Measurements from ENCODE around the gene HBD.
"Not testable (repeated sequence)": the region's sequence is repeated elsewhere in the genome, so short reads cannot be mapped to it uniquely, and the experiment has no call there.

The HBD gene

DNA sequence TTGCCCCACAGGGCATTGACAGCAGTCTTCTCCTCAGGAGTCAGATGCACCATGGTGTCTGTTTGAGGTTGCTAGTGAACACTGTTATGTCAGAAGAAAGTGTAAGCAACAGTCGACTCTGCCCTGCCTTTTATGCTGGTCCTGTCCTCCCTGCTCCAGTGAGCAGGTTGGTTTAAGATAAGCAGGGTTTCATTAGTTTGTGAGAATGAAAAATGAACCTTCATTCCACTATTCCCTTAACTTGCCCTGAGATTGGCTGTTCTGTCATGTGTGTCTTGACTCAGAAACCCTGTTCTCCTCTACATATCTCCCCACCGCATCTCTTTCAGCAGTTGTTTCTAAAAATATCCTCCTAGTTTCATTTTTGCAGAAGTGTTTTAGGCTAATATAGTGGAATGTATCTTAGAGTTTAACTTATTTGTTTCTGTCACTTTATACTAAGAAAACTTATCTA lies at the start of gene HBD:
HBD (minus strand) TSS at position 103 of the 454 bp plus-strand sequence; CDS start at position 53, 50 bp downstream.
- no peak for DNase-seq (ENCODE audit: low read depth)

DNA sequence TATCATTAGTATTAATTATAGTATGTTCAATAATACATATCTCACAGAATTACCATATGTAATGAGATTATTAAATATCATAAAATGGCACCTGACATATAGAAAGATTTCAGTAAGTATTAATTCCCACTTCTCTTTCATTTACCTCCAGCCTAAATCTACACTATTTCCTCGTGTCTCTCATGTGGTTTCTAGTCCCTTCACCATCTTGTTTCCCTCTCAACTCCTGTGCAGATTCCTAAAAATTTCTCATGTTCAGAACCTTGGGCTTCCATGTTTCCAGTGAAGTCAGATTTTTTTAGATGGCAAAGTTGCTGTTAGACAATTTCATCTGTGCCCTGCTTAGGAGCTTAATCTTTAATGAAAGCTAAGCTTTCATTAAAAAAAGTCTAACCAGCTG lies 49.6 kb upstream of the HBD start:
- no peak for DNase-seq (ENCODE audit: low read depth)

DNA sequence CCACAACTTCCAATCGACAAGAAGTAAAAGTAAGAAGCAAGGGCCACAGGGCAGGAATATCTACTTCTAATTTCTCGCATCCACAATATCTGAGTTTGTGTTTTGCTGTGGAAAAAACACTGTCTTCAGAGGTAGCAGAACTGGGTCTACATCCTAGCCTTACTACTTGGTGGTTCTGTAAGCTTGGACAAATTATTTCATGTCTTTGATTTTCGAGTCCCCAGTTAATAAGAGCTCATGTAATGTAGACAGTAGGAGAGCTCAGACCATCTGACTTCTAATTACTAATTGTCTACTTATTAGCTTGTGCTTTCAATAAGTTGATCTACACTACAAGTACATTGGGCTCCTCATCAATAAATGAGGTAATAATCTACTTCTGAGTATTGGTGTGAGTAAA lies 48.8 kb upstream of the HBD start:
- no peak for DNase-seq (ENCODE audit: low read depth)

DNA sequence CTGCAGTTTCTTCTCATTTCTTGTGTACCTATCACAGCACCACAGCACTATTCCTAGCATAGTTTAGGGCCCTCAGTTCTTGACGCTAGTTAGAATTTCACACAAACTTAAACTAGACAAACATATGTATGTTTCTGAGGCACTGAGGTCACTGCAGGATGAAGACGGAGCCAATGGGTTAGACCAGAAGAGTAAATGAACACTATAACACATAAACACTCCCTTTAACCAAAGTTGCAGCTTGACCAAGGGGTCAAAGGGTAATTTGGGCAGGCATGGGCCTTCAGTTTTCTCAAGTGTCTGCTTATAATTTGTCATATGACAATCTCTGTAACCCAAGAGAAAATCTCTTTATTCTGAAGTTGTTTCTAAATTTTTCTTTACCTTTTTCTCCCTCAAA lies 48.3 kb upstream of the HBD start:
- no peak for DNase-seq (ENCODE audit: low read depth)

DNA sequence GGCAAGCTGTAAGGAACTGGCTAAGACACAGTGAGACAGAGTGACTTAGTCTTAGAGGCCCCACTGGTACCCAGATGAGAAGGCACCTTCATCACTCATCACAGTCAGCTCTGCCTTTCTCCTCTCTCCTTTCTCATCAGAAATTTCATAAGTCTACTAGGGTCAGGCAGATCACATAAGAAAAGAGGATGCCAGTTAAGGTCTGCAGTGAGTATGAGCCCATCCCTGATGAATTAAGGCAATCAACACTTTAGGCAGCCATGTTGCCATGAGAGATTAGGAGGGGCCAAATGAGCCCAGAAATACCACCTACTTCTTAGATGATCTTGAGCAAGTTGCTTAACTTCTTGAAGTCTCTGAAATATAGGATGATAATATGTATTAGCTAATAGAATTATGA lies 47.3 kb upstream of the HBD start:
- no peak for DNase-seq (ENCODE audit: low read depth)

DNA sequence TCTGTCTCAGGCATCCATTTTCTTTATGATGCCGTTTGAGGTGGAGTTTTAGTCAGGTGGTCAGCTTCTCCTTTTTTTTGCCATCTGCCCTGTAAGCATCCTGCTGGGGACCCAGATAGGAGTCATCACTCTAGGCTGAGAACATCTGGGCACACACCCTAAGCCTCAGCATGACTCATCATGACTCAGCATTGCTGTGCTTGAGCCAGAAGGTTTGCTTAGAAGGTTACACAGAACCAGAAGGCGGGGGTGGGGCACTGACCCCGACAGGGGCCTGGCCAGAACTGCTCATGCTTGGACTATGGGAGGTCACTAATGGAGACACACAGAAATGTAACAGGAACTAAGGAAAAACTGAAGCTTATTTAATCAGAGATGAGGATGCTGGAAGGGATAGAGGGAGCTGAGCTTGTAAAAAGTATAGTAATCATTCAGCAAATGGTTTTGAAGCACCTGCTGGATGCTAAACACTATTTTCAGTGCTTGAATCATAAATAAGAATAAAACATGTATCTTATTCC lies 46.4 kb upstream of the HBD start:
- no peak for DNase-seq (ENCODE audit: low read depth)

DNA sequence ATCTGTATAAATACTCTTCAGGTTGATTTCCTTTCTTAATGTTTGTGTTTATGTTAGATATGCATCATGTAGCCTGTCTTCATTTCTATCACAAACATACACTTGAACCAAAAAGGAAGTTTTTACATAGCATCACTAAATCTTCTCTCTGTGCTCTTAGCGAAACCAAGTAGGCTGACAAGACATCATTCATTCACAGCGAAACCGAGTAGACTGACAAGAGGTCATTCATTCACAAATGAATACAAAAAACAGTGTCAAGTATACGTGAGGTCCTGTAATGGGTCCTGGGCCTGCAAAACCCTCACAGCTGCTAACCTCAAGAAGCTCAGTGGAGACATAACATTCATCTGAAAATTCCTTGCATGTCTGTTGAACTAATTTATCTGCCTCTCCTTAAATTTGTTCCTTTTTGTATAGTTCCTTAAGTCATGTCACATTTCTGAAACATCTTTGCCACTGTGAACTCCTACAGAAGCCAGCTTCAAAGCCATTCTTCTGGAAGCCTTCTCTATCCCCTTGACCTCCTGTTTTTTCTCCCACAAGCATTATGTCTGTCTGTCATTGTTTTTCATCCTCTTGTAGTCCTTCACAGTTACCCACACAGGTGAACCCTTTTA lies 45.3 kb upstream of the HBD start:
- DNase-seq (ENCODE audit: low read depth): no peak

DNA sequence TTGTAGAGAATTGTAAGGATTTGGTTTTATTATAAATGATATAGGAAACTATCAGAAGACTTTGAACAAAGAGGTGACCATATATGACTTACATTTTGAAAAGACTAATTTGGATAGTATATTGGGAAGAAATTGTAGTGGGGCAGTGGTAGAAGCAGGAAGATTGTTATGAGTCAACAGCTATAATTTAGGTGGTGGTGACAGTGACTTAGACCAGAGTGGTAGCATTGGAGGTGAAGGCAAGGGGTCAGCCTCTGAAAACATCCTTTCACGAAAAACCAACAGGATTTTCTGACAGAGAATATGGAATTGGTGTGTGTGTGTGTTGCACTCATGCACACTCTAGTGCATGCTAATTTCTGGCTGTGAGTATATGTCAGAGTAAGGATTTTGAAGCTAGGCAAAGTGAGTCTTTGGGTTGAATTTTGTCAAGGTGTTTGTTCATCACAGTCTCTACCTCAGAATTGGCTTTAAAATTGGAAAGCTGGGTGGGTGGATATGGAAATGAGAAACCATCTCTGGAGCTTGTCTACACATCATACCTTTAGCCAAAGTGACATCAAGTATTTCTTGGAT lies 43.6 kb upstream of the HBD start:
- no peak for DNase-seq (ENCODE audit: low read depth)

DNA sequence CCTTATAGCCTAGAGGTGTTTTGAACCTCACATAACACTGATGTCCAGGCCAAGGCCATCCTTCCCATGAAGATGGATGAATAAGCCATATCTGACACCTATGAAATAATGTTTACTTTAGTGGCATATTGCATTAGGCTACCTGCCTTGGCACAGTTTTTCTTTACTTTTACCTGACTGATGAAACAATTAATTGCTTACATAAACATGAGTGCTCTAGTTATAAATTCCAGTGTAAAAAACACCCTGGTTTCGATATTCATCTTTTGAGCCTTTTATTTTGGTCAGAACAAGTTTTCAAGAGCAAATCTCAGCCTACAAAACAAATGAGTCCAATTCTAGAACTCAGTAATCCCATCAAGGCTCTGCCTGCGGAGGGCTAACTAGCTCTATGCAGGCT lies 42.4 kb upstream of the HBD start:
- no peak for DNase-seq (ENCODE audit: low read depth)

DNA sequence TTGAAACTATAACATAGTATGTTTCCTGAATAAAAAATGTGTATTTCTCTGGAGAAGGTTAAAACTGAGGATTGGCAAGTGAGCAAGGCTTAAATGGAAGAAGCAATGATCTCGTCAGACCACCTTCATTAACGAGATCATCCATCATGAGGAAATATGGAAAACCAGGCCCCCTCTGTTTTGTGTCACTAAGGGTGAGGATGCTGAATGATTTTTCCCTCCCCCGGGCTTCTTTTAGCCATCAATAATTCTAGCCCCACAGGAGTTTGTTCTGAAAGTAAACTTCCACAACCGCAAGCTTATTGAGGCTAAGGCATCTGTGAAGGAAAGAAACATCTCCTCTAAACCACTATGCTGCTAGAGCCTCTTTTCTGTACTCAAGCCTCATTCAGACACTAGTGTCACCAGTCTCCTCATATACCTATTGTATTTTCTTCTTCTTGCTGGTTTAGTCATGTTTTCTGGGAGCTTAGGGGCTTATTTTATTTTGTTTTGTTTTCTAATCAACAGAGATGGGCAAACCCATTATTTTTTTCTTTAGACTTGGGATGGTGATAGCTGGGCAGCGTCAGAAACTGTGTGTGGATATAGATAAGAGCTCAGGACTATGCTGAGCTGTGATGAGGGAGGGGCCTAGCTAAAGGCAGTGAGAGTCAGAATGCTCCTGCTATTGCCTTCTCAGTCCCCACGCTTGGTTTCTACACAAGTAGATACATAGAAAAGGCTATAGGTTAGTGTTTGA lies 41.3 kb upstream of the HBD start:
- DNase-seq (ENCODE audit: low read depth): no peak

DNA sequence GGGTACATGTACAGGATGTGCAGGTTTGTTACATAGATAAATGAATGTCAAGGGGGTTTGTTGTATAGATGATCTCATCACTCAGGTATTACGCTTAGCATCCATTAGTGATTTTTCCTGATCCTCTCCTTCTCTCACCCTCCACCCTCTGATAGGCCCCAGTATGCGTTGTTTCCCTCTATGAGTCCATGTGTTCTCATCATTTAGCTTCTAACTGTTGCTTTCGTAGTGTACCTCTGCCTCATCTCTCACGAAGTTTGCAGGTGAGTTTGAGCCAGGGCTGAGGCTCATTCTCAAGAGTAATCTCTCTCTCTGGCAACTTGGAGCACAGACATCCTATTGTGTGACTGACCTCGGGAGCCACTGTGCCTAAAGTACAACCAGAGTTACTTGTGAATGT lies 40.1 kb upstream of the HBD start:
- DNase-seq (ENCODE audit: low read depth): no peak

DNA sequence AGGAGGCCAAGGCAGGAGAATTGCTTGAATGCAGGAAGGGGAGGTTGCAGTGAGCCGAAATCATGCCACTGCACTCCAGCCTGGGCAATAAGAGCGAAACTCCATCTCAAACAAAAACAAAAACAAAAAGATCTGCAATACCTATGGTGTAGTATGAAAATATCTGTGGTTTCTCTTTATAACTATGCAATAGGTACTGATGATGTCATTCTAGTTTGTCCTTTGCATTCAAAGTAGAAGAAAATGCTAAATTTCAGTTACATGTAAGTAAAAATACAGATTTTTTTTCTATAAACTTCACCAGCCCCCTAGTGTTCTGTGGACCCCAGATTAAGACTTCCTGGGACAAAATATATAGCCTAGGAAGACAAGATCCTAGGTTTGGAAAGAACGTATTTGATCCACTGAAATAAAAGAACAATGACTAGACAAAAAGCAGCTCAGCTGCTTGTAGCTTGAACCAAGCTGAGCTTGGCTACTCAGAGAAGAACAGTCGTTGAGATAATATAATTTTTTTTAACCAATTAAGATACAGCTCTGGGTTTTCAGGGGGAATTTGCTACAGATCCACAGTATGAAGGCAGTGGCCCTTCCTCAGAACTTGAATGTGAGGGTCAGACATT lies 38.2 kb upstream of the HBD start:
- DNase-seq (ENCODE audit: low read depth): no peak

DNA sequence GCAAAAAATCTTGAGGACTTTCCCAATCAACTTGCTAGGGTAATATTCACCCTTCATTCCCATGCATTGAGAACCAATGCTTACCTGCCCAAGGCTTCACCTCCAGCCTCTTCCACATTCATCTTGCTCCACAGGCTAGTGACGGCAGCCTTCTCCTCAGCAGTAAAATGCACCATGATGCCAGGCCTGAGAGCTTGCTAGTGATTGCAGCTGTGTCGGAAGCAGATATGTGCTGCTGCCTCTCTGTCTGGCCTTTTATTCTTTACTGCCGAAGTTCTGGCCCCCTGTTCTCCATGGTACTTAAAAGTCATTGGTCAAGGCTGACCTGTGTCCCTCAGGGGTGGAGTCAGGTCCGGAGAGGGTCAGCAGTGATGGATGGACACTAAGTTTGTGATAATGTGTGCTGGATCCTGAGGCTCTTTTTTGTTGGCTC lies 35.4 kb upstream of the HBD start, which contains the start of gene HBE1:
HBE1 (minus strand) TSS at position 231 of the 433 bp plus-strand sequence; CDS start at position 176, 55 bp downstream.
- no peak for DNase-seq (ENCODE audit: low read depth)

DNA sequence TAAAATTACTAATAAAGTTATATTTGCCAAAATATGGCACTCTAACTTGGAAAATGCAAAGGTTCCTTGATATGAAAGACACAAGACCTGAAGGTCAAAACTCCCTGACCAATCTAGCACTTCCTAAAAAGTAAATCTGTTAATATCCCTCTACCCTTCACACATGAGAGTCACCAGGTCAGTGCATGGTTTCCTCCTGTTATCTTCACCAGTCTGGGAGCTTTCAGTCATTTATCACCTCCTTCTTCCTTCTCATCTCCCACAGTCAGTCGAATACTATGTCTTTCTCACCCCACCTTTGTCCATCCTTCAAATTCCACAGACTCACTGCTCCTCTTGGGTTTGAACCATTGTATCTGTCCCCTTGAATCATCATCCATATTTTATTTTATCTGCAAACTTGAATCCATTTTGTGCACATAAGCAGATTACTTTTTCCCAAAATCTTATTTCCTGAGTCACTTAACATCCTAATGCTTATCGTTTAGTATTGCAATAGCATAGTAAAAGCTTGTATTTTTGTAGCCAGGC lies 32.8 kb upstream of the HBD start:
- no peak for DNase-seq (ENCODE audit: low read depth)

DNA sequence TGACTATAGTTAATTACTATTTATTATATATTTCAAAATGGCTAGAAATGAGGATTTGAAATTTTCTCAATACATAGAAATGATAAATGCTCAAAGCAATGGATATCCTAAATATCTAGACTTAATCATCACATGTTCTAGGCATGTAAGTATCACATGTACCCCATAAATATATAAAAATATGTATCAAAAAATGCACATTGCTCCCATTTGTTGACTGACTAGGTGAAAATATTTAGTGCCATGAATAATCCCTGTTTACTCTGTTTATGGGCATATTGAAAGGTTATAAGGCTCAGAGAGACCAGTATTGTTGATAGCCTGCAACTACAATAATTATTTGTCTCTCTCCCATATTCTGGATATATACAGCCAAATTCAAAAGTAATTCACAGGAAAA lies 32.3 kb upstream of the HBD start:
- DNase-seq (ENCODE audit: low read depth): no peak

DNA sequence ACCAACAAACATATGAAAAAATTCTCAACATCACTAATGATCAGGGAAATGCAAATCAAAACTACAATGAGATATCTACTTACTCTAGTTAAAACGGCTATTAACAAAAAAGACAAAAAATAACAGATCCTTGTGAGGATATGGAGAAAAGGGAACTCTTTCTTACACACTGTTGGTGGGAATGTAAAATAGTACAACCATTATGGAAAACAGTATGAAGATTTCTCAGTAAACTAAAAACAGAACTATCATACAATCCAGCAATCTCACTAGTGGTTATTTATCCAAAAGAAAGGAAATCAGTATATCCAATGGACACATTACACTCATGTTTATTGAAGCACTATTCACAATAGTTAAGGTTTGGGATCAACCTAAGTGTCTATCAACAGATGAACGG lies 31.5 kb upstream of the HBD start:
- DNase-seq (ENCODE audit: low read depth): no peak

DNA sequence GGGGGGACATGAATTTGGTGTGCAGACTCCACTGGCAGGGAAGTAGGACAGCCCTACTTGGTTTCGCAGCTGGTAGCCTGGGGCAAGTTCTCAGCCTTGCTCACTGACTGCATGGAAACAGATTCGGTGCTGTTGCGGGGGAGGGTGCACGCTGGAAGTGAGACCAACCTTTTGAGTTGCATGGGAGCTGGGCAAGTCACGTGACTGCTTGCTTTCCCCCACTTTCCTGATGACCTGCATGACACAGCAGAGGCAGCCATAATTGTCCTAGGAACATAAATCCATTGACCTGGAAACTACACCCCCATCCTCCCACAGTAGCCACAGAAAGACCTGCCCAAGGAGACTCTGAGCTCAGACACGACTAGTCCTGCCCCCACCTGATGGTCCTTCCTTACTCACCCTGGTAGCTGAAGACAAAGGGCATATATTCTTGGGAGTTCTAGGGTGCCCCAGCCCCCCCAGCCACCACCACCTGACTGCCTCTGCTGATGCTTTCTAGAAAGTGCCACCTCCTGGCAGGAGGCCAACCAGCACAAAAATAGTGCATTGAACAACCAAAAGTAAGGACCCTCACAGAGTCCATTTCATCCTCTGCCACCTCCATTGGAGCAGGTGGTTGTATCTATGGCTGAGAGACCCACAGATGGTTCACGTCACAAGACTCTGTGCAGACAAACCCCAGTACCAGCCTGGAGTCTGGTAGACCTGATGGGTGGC lies 24.4 kb upstream of the HBD start:
- no peak for DNase-seq (ENCODE audit: low read depth)

DNA sequence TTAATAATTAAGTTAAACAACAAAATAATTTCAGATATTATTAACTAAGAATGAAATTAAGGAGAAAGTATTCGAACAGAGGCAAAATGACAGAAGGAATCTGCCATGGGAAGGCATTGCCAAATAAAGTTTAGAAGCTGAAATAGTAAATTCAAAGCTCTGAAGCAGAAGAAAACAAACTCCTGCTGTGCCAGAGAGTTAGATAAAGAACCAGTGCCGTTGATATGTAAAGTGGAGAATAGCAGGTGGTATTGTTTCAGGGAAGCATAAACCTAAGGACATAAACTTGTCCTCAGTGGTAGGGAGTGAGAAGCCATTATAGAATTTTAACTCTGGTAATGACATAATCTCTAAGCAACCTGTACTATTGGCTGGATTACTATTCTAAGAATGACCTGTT lies 23.0 kb upstream of the HBD start:
- DNase-seq (ENCODE audit: low read depth): no peak

DNA sequence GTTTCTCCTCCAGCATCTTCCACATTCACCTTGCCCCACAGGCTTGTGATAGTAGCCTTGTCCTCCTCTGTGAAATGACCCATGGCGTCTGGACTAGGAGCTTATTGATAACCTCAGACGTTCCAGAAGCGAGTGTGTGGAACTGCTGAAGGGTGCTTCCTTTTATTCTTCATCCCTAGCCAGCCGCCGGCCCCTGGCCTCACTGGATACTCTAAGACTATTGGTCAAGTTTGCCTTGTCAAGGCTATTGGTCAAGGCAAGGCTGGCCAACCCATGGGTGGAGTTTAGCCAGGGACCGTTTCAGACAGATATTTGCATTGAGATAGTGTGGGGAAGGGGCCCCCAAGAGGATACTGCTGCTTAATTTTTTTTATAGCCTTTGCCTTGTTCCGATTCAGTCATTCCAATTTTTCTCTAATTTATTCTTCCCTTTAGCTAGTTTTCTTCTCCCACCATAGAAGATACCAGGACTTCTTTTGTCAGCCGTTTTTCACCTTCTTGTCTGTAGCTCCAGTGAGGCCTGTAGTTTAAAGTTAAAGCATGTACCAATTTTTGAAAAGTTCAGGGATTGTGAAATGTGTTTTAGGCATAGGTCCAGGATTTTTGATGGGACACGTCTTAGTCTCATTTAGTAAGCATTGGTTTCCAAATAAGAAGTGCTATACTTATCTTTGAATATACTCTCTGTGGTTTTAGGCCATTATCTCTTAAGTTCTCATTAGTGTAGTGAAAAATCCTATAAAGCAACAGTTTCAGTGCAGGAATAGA lies 20.5 kb upstream of the HBD start, which contains the start of gene HBG2:
HBG2 (minus strand) TSS at position 136 of the 768 bp plus-strand sequence; CDS start at position 83, 53 bp downstream.
- DNase-seq (ENCODE audit: low read depth): not testable (repeated sequence)

DNA sequence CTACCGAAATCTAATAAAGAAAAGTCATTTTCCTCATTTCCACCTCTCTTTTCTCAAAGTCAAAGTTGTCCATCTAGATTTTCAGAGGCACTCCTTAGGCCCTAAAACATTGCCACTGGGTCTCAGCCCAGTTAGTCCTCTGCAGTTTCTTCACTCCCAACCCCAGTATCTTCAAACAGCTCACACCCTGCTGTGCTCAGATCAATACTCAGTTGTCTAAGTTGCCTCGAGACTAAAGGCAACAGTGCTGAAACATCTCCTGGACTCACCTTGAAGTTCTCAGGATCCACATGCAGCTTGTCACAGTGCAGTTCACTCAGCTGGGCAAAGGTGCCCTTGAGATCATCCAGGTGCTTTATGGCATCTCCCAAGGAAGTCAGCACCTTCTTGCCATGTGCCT lies 19.7 kb upstream of the HBD start:
- not testable (repeated sequence) for DNase-seq (ENCODE audit: low read depth)

DNA sequence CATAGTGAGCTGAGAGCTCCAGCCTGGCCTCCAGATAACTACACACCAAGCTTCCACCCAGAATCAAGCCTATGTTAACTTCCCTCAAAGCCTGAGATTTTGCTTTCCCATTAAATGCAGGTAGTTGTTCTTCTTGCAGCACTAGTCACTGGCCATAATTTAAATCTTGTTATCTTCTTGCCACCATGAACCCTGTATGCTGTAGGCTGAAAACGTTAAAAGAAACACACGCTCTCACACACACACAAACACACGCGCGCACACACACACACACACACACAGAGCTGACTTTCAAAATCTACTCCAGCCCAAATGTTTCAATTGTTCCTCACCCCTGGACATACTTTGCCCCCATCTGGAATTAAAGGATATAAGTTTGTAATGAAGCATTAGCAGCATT lies 19.2 kb upstream of the HBD start:
- not testable (repeated sequence) for DNase-seq (ENCODE audit: low read depth)

Measured in activated T-helper 1 cell treated with Interleukin-2 at 50 U/mL for 16 hours (primary cell).